IMR-90 (cell line): Measurements from ENCODE around the gene WNT11. TPM values are rescaled to one million over a fixed set of nuclear protein-coding genes. Genes with fewer than 3 reads are reported as not detected.

Experiments
- ATAC-seq: fragments of 200-7000 bp; cut with Tn5 transposase; 2 replicates; pipeline ENCODE4 v1.9.1; 2020; ENCODE audit warnings: low read depth, mild to moderate bottlenecking, moderate library complexity
- BruUV-seq: library from RNA; stranded (reverse); fragments of 400-500 nt; replicated peaks from 2 replicates; lab custom pipeline; 2021; lab: Mats Ljungman, UMichigan
- CTCF ChIA-PET: fragments of 300-600 bp; formaldehyde crosslinking; extraction: SDS; loops from one replicate; lab custom pipeline; 2021; ENCODE audit warnings: antibody characterized with exemption; lab: Yijun Ruan, JAX
- POLR2A ChIA-PET: fragments of 300-600 bp; sonication (Branson Sonifier 250); formaldehyde crosslinking; loops from one replicate; lab custom pipeline; 2022; ENCODE audit warnings: antibody characterized with exemption; ENCODE audit not compliant: unreplicated experiment; lab: Charles Lee
- DNase-seq: peaks from one replicate; pipeline ENCODE4 v3.0.0; 2013
- H2AFZ ChIP-seq: replicated peaks from 2 replicates; pipeline ENCODE3; 2013; ENCODE audit warnings: low read length, mild to moderate bottlenecking; ENCODE audit not compliant: poor library complexity
- H2AK5ac ChIP-seq: 2 replicates; pipeline ENCODE4 v1.6.1; 2013; ENCODE audit warnings: low read depth, low read length, inconsistent platforms
- H2AK9ac ChIP-seq: replicated peaks from 2 replicates; pipeline ENCODE3; 2013; ENCODE audit warnings: mild to moderate bottlenecking, low read depth, low read length, moderate library complexity; ENCODE audit not compliant: poor library complexity
- H2BK120ac ChIP-seq: 2 replicates; pipeline ENCODE4 v1.6.1; 2013; ENCODE audit warnings: low read depth, low read length, inconsistent platforms
- H2BK15ac ChIP-seq: 3 replicates; pipeline ENCODE4 v1.6.1; 2013; ENCODE audit warnings: low read depth, low read length, inconsistent platforms
- H2BK20ac ChIP-seq: 2 replicates; pipeline ENCODE4 v1.6.1; 2013; ENCODE audit warnings: low read depth, mild to moderate bottlenecking, inconsistent platforms, low read length, moderate library complexity
- H2BK5ac ChIP-seq: 2 replicates; pipeline ENCODE4 v1.6.1; 2013; ENCODE audit warnings: mild to moderate bottlenecking, low read depth, low read length, inconsistent platforms; ENCODE audit not compliant: poor library complexity, severe bottlenecking
- H3K14ac ChIP-seq: replicated peaks from 2 replicates; pipeline ENCODE4 v1.6.1; 2013; ENCODE audit warnings: low read depth, low read length, inconsistent platforms
- H3K18ac ChIP-seq: 2 replicates; pipeline ENCODE4 v1.6.1; 2013; ENCODE audit warnings: low read depth, low read length, control low read depth
- H3K23ac ChIP-seq: 2 replicates; pipeline ENCODE4 v1.6.1; 2013; ENCODE audit warnings: low read depth, low read length, inconsistent platforms
- H3K27ac ChIP-seq: 2 replicates; pipeline ENCODE4 v1.5.1; 2013; ENCODE audit warnings: mild to moderate bottlenecking, control low read depth, low read length; ENCODE audit not compliant: insufficient read depth
- H3K27me3 ChIP-seq: 2 replicates; pipeline ENCODE4 v1.6.1; 2013; ENCODE audit warnings: low read length; ENCODE audit not compliant: control insufficient read depth, insufficient read depth
- H3K36me3 ChIP-seq: 2 replicates; pipeline ENCODE4 v1.6.1; 2013; ENCODE audit warnings: low read length, mixed read lengths; ENCODE audit not compliant: control insufficient read depth, insufficient read depth
- H3K4ac ChIP-seq: 2 replicates; pipeline ENCODE4 v1.6.1; 2013; ENCODE audit warnings: low read depth, low read length, inconsistent platforms
- H3K4me1 ChIP-seq: 2 replicates; pipeline ENCODE4 v1.6.1; 2013; ENCODE audit warnings: low read length, mixed read lengths; ENCODE audit not compliant: control insufficient read depth, insufficient read depth
- H3K4me2 ChIP-seq: 2 replicates; pipeline ENCODE4 v1.6.1; 2013; ENCODE audit warnings: low read depth, mild to moderate bottlenecking, control low read depth, low read length, moderate library complexity
- H3K4me3 ChIP-seq: 2 replicates; pipeline ENCODE4 v1.5.1; 2013; ENCODE audit warnings: low read depth, mild to moderate bottlenecking, control low read depth, low read length, moderate library complexity; ENCODE audit not compliant: insufficient read depth
- H3K56ac ChIP-seq: 2 replicates; pipeline ENCODE4 v1.6.1; 2013; ENCODE audit warnings: low read length, inconsistent platforms; ENCODE audit not compliant: insufficient read depth; ENCODE audit errors: extremely low read depth
- H3K79me1 ChIP-seq, 2 experiments: 2 replicates each; pipeline ENCODE4 v1.6.1; 2013; ENCODE audit warnings: low read length in 2 of 2, inconsistent platforms in 1 of 2, low read depth in 1 of 2
- H3K9ac ChIP-seq: 2 replicates; pipeline ENCODE4 v1.6.1; 2013; ENCODE audit warnings: low read depth, low read length, control low read depth
- H3K9me1 ChIP-seq: 2 replicates; pipeline ENCODE4 v1.6.1; 2013; ENCODE audit warnings: low read length, inconsistent platforms; ENCODE audit not compliant: insufficient read depth
- H3K9me3 ChIP-seq: 2 replicates; pipeline ENCODE4 v1.6.1; 2013; ENCODE audit warnings: low read length; ENCODE audit not compliant: control insufficient read depth, insufficient read depth
- H4K20me1 ChIP-seq: 2 replicates; pipeline ENCODE4 v1.6.1; 2013; ENCODE audit warnings: low read length, inconsistent platforms; ENCODE audit not compliant: insufficient read depth
- H4K5ac ChIP-seq: 2 replicates; pipeline ENCODE4 v1.6.1; 2013; ENCODE audit warnings: mild to moderate bottlenecking, low read depth, low read length, control low read depth
- H4K8ac ChIP-seq, 2 experiments: 2 replicates each; pipeline ENCODE4 v1.6.1; 2013; ENCODE audit warnings: low read depth in 2 of 2, low read length in 2 of 2, control low read depth in 1 of 2, inconsistent platforms in 1 of 2
- H4K91ac ChIP-seq: 2 replicates; pipeline ENCODE4 v1.6.1; 2013; ENCODE audit warnings: low read depth, low read length, inconsistent platforms; ENCODE audit not compliant: insufficient read depth
- BHLHE40 ChIP-seq: fragments of 150-350 bp; IDR thresholded peaks from 2 replicates; pipeline ENCODE4 v1.6.1; 2016; ENCODE audit warnings: mild to moderate bottlenecking, low read depth, low read length
- CEBPB ChIP-seq: IDR thresholded peaks from 2 replicates; pipeline ENCODE4 v1.6.1; 2012; ENCODE audit warnings: low read depth, low read length, improper control_type of control experiment
- CHD1 ChIP-seq: IDR thresholded peaks from 2 replicates; pipeline ENCODE4 v1.6.1; 2012; ENCODE audit warnings: low read depth, low read length, improper control_type of control experiment
- FOS ChIP-seq: fragments of 150-350 bp; IDR thresholded peaks from 2 replicates; pipeline ENCODE4 v1.6.1; 2016; ENCODE audit warnings: low read depth, low read length
- MAZ ChIP-seq: IDR thresholded peaks from 2 replicates; pipeline ENCODE4 v1.6.1; 2012; ENCODE audit warnings: low read depth, mild to moderate bottlenecking, low read length, improper control_type of control experiment, moderate library complexity, borderline replicate concordance
- MXI1 ChIP-seq: IDR thresholded peaks from 2 replicates; pipeline ENCODE4 v1.6.1; 2012; ENCODE audit warnings: low read depth, mild to moderate bottlenecking, low read length, moderate library complexity, borderline replicate concordance
- NFE2L2 ChIP-seq: fragments of 150-350 bp; IDR thresholded peaks from 2 replicates; pipeline ENCODE4 v1.6.1; 2016; ENCODE audit warnings: low read depth, mild to moderate bottlenecking, low read length
- RAD21 ChIP-seq: IDR thresholded peaks from 2 replicates; pipeline ENCODE4 v1.6.1; 2012; ENCODE audit warnings: low read length, improper control_type of control experiment
- WGBS, 2 experiments: methylation state at CpG; one replicate each; pipeline versions ENCODE4 v1.1.5 to v1.1.7; 2013; ENCODE audit warnings: missing lambda C conversion rate in 2 of 2; ENCODE audit not compliant: insufficient read length in 1 of 2; ENCODE audit errors: extremely low coverage in 2 of 2; 5-methylcytosine and 5-hydroxymethylcytosine counted together
- dilution Hi-C: fragments of 300-500 bp; cut with HindIII; formaldehyde crosslinking; loops from one replicate; pipeline ENCODE4 v1.14.3; 2018; ENCODE audit warnings: low sequenced_read_pairs; ENCODE audit not compliant: unreplicated experiment
- in situ Hi-C: fragments of 300-500 bp; cut with MboI; formaldehyde crosslinking; loops from 3 replicates; pipeline ENCODE4 v1.14.3; 2019; ENCODE audit warnings: low sequenced_read_pairs, inconsistent platforms, mixed read lengths
- intact Hi-C: fragments of 100-400 bp; cut with micrococcal nuclease; formaldehyde crosslinking; loops from 2 replicates; pipeline ENCODE4 v1.10.0; 2022
- polyA plus RNA-seq, 3 experiments: library from polyadenylated mRNA; depleted of rRNA; stranded (reverse); fragments of >200 nt; gene quantifications; 2 replicates each; pipeline ENCODE4 v1.2.3, GENCODE V29; 2012; ENCODE audit warnings: low replicate concordance in 1 of 3
- total RNA-seq: library from RNA; depleted of rRNA; stranded (reverse); fragments of >200 nt; gene quantifications from 2 replicates; pipeline ENCODE4 v1.2.3, GENCODE V29; 2012
- TF ChIP-seq, protein P1 (sequence below): fragments of 150-350 bp; IDR thresholded peaks from 2 replicates; pipeline ENCODE4 v1.6.1; 2016; ENCODE audit warnings: low read depth, mild to moderate bottlenecking, low read length, moderate library complexity, borderline replicate concordance
- TF ChIP-seq, protein P2 (sequence below): fragments of 150-350 bp; IDR thresholded peaks from 2 replicates; pipeline ENCODE4 v1.6.1; 2017; ENCODE audit warnings: mild to moderate bottlenecking, antibody characterized with exemption, low read length, low read depth

Gene WNT11
- total and polyA plus RNA-seq, 2 of the 4 experiments (the other 2 are of a cell fraction), result 0.10 TPM; not detected in 1

DNA sequence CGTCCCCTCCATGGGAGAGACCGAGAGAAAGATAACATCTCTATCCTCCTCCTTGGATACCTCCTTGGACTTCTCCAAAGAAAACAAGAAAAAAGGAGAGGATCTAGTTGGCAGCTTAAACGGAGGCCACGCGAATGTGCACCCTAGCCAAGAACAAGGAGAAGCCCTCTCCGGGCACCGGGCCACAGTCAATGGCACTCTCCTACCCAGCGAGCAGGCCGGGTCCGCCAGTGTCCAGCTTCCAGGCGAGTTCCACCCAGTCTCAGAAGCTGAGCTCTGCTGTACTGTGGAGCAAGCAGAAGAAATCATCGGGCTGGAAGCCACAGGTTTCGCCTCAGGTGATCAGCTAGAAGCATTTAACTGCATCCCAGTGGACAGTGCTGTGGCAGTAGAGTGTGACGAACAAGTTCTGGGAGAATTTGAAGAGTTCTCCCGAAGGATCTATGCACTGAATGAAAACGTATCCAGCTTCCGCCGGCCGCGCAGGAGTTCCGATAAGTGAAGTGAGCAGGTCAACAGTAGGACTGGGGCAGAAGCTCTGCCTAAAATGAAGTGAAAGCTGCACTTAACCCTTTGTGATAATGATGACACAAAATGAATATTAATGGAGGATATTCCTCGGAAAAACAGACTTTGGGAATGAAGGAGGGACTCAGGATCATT lies 65.3 kb downstream of the WNT11 start:
- POLR2A ChIA-PET, result no interaction called here
- in situ Hi-C loops (no loop called here), intact Hi-C loops (no loop called here), dilution Hi-C loops (no loop called here)
- Histone ChIP-seq H2BK20ac (no peak overlapping the region), H2BK120ac (no peak overlapping the region), H2AFZ (no peak overlapping the region), H3K9me1 (peaks cover 7% of the 10 kb centered on the region; the same call in 1 of the 2 replicates), H3K14ac (no peak overlapping the region), H2BK15ac (no peak overlapping the region), H4K8ac (no peak overlapping the region), H4K5ac (no peak overlapping the region), H2BK5ac (no peak overlapping the region), H2AK9ac (no peak overlapping the region), H3K4ac (no peak overlapping the region), H3K4me2 (no peak overlapping the region), H3K4me3 (no peak overlapping the region), H3K23ac (no peak overlapping the region), H3K4me1 (no peaks in the 10 kb centered on the region), H3K9ac (no peak overlapping the region), H3K27me3 (no peaks in the 10 kb centered on the region), H3K9me3 (no peaks in the 10 kb centered on the region), H4K20me1 (no peaks in the 10 kb centered on the region), H4K91ac (no peak overlapping the region), H3K79me1 (no peaks in the 10 kb centered on the region), H2AK5ac (no peak overlapping the region), H3K36me3 (peaks cover 9% of the 10 kb centered on the region), H3K27ac (no peak overlapping the region), H3K18ac (no peak overlapping the region), H3K56ac (no peak overlapping the region)
- ATAC-seq (no peak), DNase-seq (no peak)
- CTCF ChIA-PET, result interaction anchor here (1.7 kb wide), 1 partner anchor 11 kb away, joined by 5 read pairs; no protein-coding TSS in a partner anchor
- BruUV-seq, result no TSS peak
- no peak for TF ChIP-seq NFE2L2
- no peak for TF ChIP-seq MAZ
- TF ChIP-seq, protein P1, sequence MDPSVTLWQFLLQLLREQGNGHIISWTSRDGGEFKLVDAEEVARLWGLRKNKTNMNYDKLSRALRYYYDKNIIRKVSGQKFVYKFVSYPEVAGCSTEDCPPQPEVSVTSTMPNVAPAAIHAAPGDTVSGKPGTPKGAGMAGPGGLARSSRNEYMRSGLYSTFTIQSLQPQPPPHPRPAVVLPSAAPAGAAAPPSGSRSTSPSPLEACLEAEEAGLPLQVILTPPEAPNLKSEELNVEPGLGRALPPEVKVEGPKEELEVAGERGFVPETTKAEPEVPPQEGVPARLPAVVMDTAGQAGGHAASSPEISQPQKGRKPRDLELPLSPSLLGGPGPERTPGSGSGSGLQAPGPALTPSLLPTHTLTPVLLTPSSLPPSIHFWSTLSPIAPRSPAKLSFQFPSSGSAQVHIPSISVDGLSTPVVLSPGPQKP, result no peak
- TF ChIP-seq, protein P2, sequence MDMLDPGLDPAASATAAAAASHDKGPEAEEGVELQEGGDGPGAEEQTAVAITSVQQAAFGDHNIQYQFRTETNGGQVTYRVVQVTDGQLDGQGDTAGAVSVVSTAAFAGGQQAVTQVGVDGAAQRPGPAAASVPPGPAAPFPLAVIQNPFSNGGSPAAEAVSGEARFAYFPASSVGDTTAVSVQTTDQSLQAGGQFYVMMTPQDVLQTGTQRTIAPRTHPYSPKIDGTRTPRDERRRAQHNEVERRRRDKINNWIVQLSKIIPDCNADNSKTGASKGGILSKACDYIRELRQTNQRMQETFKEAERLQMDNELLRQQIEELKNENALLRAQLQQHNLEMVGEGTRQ, result no peak
- no peak for TF ChIP-seq CEBPB
- TF ChIP-seq FOS, result no peak
- no peak for TF ChIP-seq BHLHE40
- no peak for TF ChIP-seq MXI1
- TF ChIP-seq CHD1, result no peak
- no peak for TF ChIP-seq RAD21
- 95% methylated on average over 11 of the region's 22 CpGs; no CpG with 5 or more reads in 1 of the 2 experiments for WGBS, 2 experiments
